Muscle of arm (tissue), 12 donors: ENCODE results near the gene CSNK1G1. TPM values are rescaled to one million over a fixed set of nuclear protein-coding genes. Genes with fewer than 3 reads are reported as not detected.
"Not testable (repeated sequence)": the region's sequence is repeated elsewhere in the genome, so short reads cannot be mapped to it uniquely, and the experiment has no call there.

Source experiments
- DNase-seq: peaks from one replicate; pipeline ENCODE4 v3.0.0-alpha.2; 2013
- polyA plus RNA-seq, 12 donors: library from polyadenylated mRNA; unstranded; fragments of 120-200 nt; gene quantifications; one replicate each; pipeline ENCODE4 v1.2.1, GENCODE V29; 2013; ENCODE audit not compliant: insufficient read length in 12 of 12

CSNK1G1 gene
- polyA plus RNA-seq, 12 donors = 9.2 to 14.6 (median 11.9) TPM; not detected in 1

DNA sequence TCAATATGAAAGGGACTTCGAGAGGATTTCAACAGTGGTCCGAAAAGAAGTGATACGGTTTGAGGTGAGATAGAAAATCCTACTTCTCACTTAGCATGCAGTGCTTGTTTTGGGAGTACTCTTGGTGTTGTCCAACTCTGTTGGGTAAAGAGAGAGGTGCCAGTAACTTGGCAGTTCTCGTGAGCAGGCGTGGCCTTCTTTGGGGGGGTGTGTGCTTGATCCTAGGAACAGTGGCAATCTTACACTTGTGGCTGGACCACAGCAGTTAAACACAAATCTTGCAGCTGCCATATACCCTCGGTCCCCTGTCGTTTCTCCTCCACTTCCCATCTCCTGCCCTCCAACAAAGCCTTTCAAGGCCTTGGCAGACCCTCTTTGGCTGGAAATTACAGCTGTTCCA, 219.6 kb downstream of the CSNK1G1 start:
- no peak for DNase-seq

- no peak for DNase-seq
Measured at GRCh38 chr15:64134345-64134829, 221.6 kb downstream of the CSNK1G1 start.

GRCh38 chr15:64133623-64134344, 222.2 kb downstream of the CSNK1G1 start:
- no peak for DNase-seq

DNA sequence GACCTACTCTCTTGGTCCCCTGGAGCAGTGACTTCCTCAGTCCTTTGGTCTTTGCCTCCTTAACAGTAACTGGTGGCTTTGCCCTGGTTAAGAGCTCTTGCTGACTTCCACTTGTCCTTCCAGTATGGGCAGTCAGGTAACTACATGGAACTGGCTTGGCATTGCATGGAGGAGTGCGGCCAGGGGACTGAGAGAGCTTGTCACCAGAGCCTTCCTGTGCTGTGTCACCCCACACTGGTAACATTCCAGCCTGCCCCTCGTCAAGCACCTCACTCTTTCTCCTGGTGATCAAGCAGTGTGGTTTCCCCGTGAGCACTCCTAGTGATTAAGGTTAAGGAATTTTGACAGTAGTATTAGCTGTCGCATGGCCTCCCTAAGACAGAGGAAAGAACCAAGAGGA, 223.8 kb downstream of the CSNK1G1 start:
- no peak for DNase-seq

- DNase-seq = no peak
Measured at GRCh38 chr15:64131547-64131946, 224.4 kb downstream of the CSNK1G1 start.

DNA sequence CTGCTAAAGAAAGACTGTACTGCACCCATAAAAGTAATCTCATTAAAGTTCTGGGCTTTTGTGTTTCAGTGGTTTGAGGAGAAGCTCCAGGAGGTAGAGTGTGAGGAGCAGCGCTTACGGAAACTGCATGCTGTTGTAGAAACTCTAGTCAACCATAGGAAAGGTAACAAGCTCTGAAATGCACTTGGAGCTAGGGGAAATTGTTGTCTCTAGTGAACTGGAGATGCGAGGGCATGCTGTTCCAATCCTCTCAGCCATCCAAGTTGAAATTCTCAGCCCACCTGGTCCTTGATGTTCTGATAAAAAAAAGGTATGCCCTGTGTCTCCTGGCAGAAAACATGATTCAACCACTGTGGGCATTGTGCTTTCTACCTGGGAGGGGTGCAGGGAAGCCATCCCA, 225.8 kb downstream of the CSNK1G1 start:
- DNase-seq = no peak

GRCh38 chr15:64127521-64128270, 228.3 kb downstream of the CSNK1G1 start:
- no peak for DNase-seq

GRCh38 chr15:64125978-64126377, 230.0 kb downstream of the CSNK1G1 start:
- no peak for DNase-seq

GRCh38 chr15:64122936-64123351, 233.0 kb downstream of the CSNK1G1 start:
- no peak for DNase-seq

DNA sequence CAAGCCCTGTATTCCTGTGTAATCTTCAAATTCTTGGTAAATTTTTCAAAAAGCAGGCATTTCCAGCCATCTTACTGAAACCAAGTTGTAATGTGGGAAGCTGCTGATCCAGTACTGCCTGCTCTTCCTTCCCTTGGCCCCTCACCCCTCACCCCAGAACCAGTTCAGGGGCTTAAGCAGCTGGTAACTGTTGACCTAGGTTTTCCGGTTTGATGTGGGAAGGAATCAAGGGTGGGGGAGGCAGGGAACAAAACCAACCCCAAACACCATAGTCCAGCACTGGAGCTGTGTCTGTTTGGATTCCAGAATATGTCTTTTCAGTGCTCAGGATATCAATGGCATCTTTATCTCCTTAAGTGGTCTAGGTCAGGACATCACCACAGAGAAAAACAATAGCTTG, 233.5 kb downstream of the CSNK1G1 start:
- no peak for DNase-seq

DNA sequence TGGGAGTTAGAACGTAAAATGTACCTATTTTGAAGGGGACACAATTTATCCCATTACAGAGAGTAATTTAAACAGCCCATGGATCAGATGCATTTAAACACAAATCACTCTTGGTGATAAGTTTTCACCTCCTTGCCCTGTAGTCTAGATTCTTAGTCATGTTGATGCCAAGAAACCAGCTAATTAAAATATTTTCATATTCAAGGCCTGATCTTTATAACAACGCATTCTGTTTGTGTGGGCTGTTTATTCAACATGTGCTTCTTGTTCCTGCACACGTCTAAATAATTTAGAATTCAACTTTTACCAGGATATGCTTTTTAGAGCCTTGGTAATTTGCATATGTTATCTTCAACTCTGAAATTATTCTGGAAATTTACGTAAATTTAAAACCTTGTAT, 234.4 kb downstream of the CSNK1G1 start:
- DNase-seq = no peak

GRCh38 chr15:64120322-64120721, 235.7 kb downstream of the CSNK1G1 start:
- DNase-seq = not testable (repeated sequence)

- no peak for DNase-seq
Measured at GRCh38 chr15:64117759-64118487, 238.1 kb downstream of the CSNK1G1 start.

Other genes starting within 250 kb of the CSNK1G1 start
- gene SNX22, start 204.4 kb downstream of the CSNK1G1 start, polyA plus RNA-seq = 10 to 100 TPM in 1 of 12 donors, 1 to 10 TPM in 2, under 1 TPM in 8, not detected in 1; 0.45 to 10.3 (median 0.77) TPM
- 100 to 1,000 TPM in 11 of 12 donors, not detected in 1; 163 to 408 (median 256) TPM for gene PPIB, start 193.2 kb downstream of the CSNK1G1 start, polyA plus RNA-seq
- 10 to 100 TPM in 11 of 12 donors, not detected in 1; 18.8 to 74.8 (median 40.0) TPM for gene PCLAF, start 25.3 kb upstream of the CSNK1G1 start, polyA plus RNA-seq
- 10 to 100 TPM in 11 of 12 donors, not detected in 1; 17.1 to 32.9 (median 28.2) TPM for gene TRIP4, start 31.7 kb upstream of the CSNK1G1 start, polyA plus RNA-seq
- 10 to 100 TPM in 11 of 12 donors, not detected in 1; 13.2 to 23.3 (median 16.4) TPM for gene ZNF609, start 104.4 kb upstream of the CSNK1G1 start, polyA plus RNA-seq